Measurements from ENCODE around the gene HSPA1B. TPM values are rescaled to one million over a fixed set of nuclear protein-coding genes. Genes with fewer than 3 reads are reported as not detected.
"Not testable (repeated sequence)": the region's sequence is repeated elsewhere in the genome, so short reads cannot be mapped to it uniquely, and the experiment has no call there.

HSPA1B gene
- total and polyA plus RNA-seq, 12 donors = 16.9 to 258 (median 153) TPM

DNA sequence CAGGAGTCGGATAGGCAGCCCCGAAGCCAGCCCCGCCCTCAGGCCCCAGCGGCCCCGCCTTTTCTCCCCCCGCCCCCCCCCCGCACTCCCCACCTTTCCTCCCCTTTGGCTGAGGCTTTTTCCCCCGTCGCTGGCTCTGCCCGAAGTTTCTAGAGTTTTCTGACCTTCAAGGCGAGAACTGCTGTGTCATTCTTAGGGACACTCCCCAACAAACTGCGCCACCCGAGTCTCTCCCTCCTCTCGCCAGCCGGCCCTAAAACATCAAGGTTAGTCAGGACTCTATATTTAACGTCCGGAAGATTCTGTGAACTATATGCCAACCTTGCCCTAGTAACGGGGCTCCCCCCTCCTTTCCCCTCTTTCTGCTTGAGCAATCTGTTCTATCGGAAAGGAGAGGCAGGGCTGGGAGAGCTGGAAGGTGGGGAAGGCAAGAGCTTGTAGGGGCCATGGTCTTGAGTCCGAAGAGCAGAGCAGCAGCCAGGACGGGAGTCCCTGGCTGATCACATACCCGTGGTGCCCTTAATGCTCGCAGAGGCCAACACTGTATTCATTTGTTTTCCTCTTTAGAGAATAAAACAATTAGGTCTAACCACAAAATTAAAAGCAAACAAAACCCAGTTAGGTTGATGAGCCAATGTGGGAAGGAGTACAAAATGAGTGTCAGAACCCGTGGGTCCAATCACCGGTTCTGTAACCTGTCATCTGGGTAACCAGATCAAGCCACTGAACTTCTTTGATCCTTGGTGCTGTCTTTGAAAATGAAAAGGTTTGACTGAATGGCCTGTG is 5.3 kb upstream of the HSPA1B start:
- WGBS, 2 donors = 1 to 2% methylated on average over 24 of the region's 25 CpGs
- peak overlapping the region; percentile 36 to 73 (median 56) for H3K4me3 ChIP-seq
- H3K36me3 ChIP-seq = no peaks in the 10 kb centered on the region
- intact Hi-C loops (cut with DNase I) = loop anchor here in 1 of 10 donors (10.0 kb wide), 1 partner anchor 277 kb away; the partner anchor contains the start of genes ATP6V1G2, DDX39B and NFKBIL1
- H3K9me3 ChIP-seq = no peaks in the 10 kb centered on the region
- peaks cover 16 to 80% (median 62%) of the 10 kb centered on the region in 9 donors for H3K4me1 ChIP-seq
- TF ChIP-seq, protein P1, sequence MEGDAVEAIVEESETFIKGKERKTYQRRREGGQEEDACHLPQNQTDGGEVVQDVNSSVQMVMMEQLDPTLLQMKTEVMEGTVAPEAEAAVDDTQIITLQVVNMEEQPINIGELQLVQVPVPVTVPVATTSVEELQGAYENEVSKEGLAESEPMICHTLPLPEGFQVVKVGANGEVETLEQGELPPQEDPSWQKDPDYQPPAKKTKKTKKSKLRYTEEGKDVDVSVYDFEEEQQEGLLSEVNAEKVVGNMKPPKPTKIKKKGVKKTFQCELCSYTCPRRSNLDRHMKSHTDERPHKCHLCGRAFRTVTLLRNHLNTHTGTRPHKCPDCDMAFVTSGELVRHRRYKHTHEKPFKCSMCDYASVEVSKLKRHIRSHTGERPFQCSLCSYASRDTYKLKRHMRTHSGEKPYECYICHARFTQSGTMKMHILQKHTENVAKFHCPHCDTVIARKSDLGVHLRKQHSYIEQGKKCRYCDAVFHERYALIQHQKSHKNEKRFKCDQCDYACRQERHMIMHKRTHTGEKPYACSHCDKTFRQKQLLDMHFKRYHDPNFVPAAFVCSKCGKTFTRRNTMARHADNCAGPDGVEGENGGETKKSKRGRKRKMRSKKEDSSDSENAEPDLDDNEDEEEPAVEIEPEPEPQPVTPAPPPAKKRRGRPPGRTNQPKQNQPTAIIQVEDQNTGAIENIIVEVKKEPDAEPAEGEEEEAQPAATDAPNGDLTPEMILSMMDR (IDR thresholded peaks at IDR 0.05) = no peak
- DNase-seq = peak; percentile 78 to 88
- H3K27ac ChIP-seq = peak overlapping the region; percentile 93 to 99 (median 98)
- no peaks in the 10 kb centered on the region for H3K27me3 ChIP-seq
- peak; percentile 57 to 78 (median 72) for ATAC-seq

DNA sequence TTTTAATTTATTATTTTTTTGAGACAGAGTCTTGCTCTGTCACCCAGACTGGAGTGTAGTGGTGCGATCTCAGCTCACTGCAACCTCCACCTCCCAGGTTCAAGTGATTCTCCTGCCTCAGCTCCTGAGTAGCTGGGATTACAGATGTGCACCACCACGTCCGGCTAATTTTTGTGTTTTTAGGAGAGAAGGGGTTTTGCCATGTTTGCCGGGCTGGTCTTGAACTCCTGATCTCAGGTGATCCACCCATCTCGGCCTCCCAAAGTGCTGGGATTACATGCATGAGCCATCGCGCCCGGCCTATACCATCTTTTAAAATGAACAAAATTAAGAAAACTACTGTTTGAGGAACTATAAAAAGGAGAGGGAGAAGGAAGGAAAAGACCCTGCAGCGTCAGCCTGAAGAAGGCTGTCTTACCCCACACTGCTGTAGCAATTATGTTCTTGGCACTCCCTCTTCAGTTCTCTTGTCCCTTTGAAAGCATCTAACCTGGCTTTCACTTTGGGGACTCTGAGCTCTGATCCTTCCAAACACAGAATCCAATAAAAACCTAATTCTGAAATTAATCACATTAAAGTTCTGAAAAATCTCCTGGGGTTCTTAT is 3.8 kb upstream of the HSPA1B start:
- Histone ChIP-seq H3K4me3 (peak overlapping the region in 1 of 10 donors; percentile 6), H3K4me1 (peaks cover 14 to 66% (median 53%) of the 10 kb centered on the region in 9 donors), H3K27ac (peak overlapping the region; percentile 5 to 99 (median 98))
- not testable (repeated sequence) for H3K27me3 ChIP-seq, DNase-seq, H3K36me3 ChIP-seq, H3K9me3 ChIP-seq, ATAC-seq
- WGBS, 2 donors = 88 to 90% methylated on average over 9 of the region's 9 CpGs
- intact Hi-C loops (cut with DNase I) = loop anchor here in 1 of 10 donors (10.0 kb wide), 1 partner anchor 279 kb away; the partner anchor contains the start of genes ATP6V1G2, DDX39B and NFKBIL1

- Histone ChIP-seq H3K36me3 (no peaks in the 10 kb centered on the region), H3K9me3 (no peaks in the 10 kb centered on the region), H3K27ac (peak overlapping the region in 7 of 10 donors; percentile 89 to 99 (median 97)), H3K27me3 (no peaks in the 10 kb centered on the region), H3K4me1 (peaks cover 14 to 50% (median 41%) of the 10 kb centered on the region in 9 donors), H3K4me3 (peak overlapping the region in 1 of 10 donors; percentile 75)
- WGBS, 2 donors = 77 to 78% methylated on average over 4 of the region's 4 CpGs
- TF ChIP-seq, protein P1 (IDR thresholded peaks at IDR 0.05) = no peak
- no peak for ATAC-seq
- DNase-seq = no peak
- intact Hi-C loops (cut with DNase I) = loop anchor here in 2 of 10 donors (5.0 to 10.0 kb wide), 2 partner anchors 88 to 281 kb away; partner anchors contain the start of genes ATP6V1G2 (in 1 of the 2), CLIC1 (in 1 of the 2), DDX39B (in 1 of the 2) and NFKBIL1 (in 1 of the 2)
These were observed 2.0 kb upstream of the HSPA1B start for GRCh38 chr6:31825553-31825952.

GRCh38 chr6:31826793-31827285 is 699 bp upstream of the HSPA1B start:
- intact Hi-C loops (cut with DNase I) = loop anchor here in 3 of 10 donors (2.0 to 10.0 kb wide), 3 partner anchors 32 to 282 kb away; partner anchors contain the start of genes ATP6V1G2 (in 1 of the 3), CLIC1 (in 1 of the 3), DDX39B (in 1 of the 3) and NFKBIL1 (in 1 of the 3)
- H3K4me3 ChIP-seq = peak overlapping the region; percentile 3 to 78 (median 66)
- peak; percentile 84 to 89 for DNase-seq
- ATAC-seq = peak; percentile 30 to 61 (median 55)
- H3K36me3 ChIP-seq = no peaks in the 10 kb centered on the region
- peak overlapping the region; percentile 85 to 99 (median 96) for H3K27ac ChIP-seq
- no peaks in the 10 kb centered on the region for H3K27me3 ChIP-seq
- WGBS, 2 donors = 0 to 1% methylated on average over 13 of the region's 13 CpGs
- peaks cover 9 to 52% (median 42%) of the 10 kb centered on the region in 9 donors for H3K4me1 ChIP-seq
- H3K9me3 ChIP-seq = no peaks in the 10 kb centered on the region
- TF ChIP-seq, protein P1 (IDR thresholded peaks at IDR 0.05) = no peak
